GM12874 (cell line): Measurements from ENCODE around the gene HMGN2.

Source experiments
- CTCF ChIP-seq: IDR thresholded peaks from 2 replicates; pipeline ENCODE4 v1.5.1; 2011; ENCODE audit warnings: low read depth, mild to moderate bottlenecking, control low read depth, low read length, moderate library complexity; ENCODE audit not compliant: insufficient read depth

Gene HMGN2

GRCh38 chr1:26520339-26520738 is 48.1 kb downstream of the HMGN2 start:
- TF ChIP-seq CTCF: no peak

GRCh38 chr1:26521669-26522030 is 49.4 kb downstream of the HMGN2 start:
- no peak for TF ChIP-seq CTCF

- TF ChIP-seq CTCF: no peak
Observed at GRCh38 chr1:26522073-26522472, 49.8 kb downstream of the HMGN2 start.

- no peak for TF ChIP-seq CTCF
Observed at GRCh38 chr1:26524181-26524580, 51.9 kb downstream of the HMGN2 start.
